ENCODE results near the gene VPS8. TPM values are rescaled to one million over a fixed set of nuclear protein-coding genes. Genes with fewer than 3 reads are reported as not detected.
"Not testable (repeated sequence)": the region's sequence is repeated elsewhere in the genome, so short reads cannot be mapped to it uniquely, and the experiment has no call there.

Gene VPS8
- total RNA-seq, 1 experiment from 2014 or later = 47.1 TPM

- DNase-seq (ENCODE audit: low spot score) = no peak
Observed at GRCh38 chr3:184912163-184912562, 100.2 kb downstream of the VPS8 start.

DNA sequence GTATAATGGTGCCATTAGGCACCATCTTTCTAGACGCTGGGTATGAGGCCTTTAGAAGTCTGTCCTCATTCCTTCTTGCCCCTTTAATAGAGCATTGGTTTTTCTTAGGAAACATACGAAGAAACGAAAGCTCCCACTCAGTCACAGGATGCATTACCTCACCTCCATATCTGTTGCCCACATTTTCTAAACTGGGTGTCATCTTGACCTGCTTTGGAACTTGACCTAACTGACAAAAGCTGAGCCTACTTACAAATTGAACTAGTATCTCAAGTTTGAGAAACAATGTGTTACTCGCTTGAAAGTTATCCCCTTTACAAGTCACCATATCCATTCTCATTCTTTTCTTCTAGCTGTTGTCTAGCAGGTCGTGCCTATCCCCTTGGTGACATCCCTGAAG lies 102.7 kb downstream of the VPS8 start:
- no peak for DNase-seq (ENCODE audit: low spot score)

- DNase-seq (ENCODE audit: low spot score) = no peak
Observed at GRCh38 chr3:184918750-184919149, 106.8 kb downstream of the VPS8 start.

DNA sequence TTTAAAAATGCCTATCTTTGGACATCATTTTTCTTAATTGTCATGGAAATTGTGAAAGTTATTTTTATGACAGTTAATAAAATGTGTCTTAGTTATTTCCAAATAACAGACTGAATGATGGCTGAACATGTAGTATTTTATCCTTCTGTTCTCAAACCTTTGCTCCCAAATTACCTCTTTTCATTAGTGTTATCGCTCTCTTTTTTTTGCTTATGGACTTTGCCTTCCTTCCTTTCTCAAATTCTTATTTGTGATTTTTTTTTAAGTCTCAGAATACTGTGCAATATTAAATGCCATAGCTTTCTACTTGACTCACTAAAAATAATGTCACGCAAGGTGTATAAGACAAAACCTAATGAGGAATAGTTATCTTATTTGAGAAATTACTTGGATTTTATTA lies 107.7 kb downstream of the VPS8 start:
- DNase-seq (ENCODE audit: low spot score) = no peak

GRCh38 chr3:184924547-184924946 lies 112.6 kb downstream of the VPS8 start:
- no peak for DNase-seq (ENCODE audit: low spot score)

DNA sequence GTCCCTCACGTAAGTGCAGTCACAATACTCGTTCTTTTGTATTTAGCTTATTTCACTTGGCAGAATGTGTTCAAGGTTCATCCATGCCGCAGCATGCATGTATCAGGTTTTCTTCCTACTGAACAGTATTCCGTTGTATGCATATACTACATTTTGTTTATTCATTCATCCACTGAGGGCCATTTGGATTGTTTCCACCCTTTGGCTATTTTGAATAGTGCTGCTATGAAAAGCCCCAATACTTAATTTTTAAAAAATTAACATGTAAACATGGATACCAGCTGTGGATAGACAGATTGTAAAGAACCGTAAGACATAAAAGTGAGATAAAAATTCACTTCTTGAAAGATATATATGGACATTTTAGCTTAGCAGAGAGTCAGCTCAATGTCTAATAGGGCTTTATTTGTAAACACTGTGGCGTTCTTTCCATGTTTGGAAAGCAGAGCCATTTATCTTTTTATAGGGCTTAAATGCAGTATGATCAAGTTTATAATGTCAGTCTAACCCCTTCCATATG lies 115.9 kb downstream of the VPS8 start:
- no peak for DNase-seq (ENCODE audit: low spot score)

DNA sequence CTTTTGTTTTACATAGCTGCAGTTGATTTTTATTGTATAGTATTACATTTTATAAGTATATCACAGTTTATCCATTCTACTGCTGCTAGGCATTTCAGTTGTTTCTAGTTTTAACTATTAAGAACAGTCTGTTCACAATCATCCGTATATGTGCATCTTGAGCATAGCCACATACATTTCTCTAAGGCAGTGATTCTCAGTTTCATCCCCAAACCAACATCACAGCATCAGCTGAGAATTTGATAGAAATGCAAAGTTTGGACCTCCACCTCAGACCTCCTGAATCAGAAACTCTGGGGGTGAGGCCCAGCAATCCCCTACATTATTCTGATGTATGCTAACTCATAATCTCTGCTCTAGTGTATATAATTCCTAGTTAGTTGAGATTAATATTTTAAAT lies 120.8 kb downstream of the VPS8 start:
- no peak for DNase-seq (ENCODE audit: low spot score)

- DNase-seq (ENCODE audit: low spot score) = no peak
Observed at GRCh38 chr3:184937611-184938010, 125.6 kb downstream of the VPS8 start.

GRCh38 chr3:184941408-184941807 lies 129.4 kb downstream of the VPS8 start:
- DNase-seq (ENCODE audit: low spot score) = no peak

DNA sequence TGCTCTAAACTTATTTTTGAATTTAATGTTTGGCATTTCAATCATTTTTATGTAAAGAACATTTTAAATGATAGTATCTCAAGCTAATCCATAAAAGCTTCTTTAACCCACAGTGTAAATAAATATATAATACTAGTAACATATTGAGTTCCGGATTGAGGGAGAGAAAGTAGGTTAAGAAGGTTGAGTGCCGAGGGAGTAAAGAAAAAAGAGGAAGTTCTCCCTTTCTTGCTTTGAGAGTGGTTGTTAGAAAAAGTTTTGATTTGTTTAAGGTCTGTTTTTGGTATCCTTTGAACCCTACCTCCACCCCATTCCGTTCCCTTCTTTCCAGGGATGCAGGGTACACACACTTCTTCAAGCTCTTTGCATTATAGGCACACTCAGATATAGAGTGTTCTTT lies 130.8 kb downstream of the VPS8 start:
- no peak for DNase-seq (ENCODE audit: low spot score)

DNA sequence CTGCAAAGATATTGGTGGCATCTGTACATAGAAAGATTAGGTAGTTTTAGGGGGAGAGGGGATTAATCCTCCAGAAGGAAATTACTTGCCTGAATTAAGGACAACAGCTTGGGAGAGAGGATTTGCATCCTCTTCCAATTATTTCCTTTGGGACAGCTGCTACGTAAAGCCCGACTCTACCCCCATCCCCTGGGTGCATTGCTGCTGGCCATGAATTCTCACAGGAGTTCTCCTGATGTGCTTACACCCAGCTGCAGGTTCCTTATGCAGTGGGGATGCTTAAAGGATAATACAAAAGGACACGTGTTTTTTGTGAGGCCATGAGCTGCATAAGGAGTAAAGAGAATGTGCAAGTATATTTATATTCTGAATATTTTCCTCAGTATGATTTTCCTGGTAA lies 132.3 kb downstream of the VPS8 start:
- DNase-seq (ENCODE audit: low spot score) = no peak

DNA sequence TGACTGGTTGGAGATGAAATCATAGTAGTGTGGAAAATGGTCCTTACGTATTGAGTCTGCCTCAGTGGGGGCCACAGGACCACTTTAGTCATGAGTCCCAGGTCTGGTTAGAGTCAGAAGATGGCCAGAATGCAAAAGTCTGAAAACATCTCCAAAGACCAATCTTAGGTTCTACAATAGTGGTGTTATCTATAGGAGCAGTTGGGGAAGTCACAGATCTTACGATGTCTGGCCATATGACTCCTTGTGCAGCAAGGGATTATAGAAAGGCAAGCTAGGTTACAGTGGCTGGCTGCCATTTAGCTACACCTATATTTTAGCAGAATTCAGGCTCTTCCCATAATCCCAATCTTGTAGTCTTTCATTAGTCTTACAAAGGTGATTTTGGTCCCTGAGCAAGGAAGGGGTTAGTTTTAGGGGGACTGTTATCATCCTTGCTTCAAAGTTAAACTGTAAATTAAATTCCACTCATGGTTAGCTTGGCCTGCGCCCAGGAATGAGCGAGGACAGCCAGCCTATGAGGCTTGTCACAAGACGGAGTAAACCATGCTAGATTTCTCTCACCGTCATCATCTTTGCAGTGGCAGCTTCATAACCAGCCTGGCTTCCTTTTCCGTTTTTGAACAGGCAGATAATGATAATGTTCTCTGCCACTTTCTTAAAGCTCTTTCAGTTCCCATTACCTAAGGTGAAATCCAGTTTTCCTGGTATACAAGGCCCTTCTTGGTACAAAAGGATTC lies 134.1 kb downstream of the VPS8 start:
- DNase-seq (ENCODE audit: low spot score) = no peak

DNA sequence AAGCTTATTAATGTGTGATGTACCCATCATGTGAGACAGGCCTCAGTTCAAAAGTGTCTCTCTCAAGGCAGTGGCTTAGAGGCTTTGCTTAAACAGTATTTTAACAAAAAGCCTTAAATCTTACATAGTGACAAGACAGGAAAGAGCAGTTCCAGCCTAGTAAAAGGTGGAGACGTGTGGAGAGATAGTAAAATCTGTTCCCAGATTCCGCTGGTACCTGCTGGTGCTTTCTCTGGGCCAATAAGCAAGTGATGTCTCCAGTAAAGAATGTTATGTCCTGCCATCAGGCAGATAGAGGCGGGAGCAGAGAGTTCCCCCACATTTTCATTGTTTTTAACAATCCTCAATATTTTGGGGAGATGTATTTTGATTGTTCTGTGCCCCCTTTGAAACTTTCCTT lies 135.0 kb downstream of the VPS8 start:
- no peak for DNase-seq (ENCODE audit: low spot score)

GRCh38 chr3:184949251-184949965 lies 137.4 kb downstream of the VPS8 start:
- DNase-seq (ENCODE audit: low spot score) = no peak

DNA sequence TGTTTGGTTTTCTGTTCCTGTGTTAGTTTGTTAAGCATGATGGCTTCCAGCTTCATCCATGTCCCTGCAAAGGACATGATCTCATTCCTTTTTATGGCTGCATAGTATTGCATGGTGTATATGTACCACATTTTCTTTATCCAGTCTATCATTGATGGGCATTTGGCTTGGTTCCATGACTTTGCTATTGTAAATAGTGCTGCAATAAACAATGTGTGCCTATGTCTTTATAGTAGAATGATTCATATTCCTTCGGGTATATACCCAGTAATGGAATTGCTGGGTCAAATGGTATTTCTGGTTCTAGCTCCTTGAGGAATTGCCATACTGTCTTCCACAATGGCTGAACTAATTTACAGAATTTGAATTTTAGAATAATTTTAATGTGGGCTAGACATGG lies 138.8 kb downstream of the VPS8 start:
- DNase-seq (ENCODE audit: low spot score) = not testable (repeated sequence)

GRCh38 chr3:184952671-184953070 lies 140.7 kb downstream of the VPS8 start:
- DNase-seq (ENCODE audit: low spot score) = no peak

GRCh38 chr3:184953401-184953800 lies 141.4 kb downstream of the VPS8 start:
- DNase-seq (ENCODE audit: low spot score) = no peak

- no peak for DNase-seq (ENCODE audit: low spot score)
Observed at GRCh38 chr3:184954251-184954650, 142.3 kb downstream of the VPS8 start.

DNA sequence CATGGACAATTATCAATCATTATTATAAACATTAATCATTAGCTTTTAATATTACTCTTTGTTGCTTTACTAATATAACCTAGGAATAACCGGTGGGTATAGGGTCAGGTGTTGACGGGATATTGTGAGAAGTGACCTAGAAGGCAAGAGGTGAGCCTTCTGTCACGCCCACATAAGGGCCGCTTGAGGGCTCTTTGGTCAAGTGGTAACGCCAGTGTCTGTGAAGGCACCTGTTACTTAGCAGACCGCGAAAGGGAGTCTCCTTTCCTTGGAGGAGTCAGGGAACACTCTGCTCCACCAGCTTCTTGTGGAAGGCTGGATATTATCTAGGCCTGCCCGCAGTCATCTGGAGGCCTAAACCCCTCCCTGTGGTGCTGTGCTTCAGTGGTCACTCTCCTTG lies 142.9 kb downstream of the VPS8 start:
- DNase-seq (ENCODE audit: low spot score) = not testable (repeated sequence)

DNA sequence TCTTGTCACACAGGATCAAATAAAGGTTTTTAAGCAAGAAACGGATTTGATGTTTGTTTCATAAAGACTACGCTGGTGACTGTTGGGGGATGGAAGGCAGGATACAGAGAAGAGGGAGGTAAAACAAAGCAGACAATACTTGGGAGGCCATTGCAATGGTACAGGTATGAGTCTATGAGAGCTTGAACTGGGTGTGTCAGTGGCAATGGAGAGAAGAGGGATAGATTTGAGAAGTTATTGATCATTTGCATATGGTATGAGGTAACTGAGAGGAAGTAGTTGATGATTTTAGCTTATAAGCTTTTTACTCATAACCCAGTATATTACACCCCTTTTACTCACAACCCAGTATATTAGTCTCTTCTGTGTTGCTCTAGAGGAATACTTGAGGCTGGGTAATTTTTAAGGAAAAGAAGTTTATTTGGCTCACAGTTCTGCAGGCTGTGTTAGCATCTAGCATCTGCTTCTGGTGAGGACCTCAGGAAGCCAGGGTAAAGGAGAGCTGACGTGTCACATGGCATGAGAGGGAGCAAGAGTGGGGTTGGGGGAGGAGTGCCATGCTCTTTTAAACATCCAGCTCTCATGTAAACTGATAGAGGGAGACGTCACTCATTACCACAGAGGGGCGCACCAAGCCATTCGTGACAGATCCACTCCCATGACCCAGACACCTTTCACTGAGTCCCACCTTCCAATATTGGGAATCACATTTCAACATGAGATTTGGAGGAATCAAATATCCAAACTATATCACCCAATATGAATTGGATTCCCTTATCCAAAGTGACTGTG lies 153.9 kb downstream of the VPS8 start:
- no peak for DNase-seq (ENCODE audit: low spot score)

DNA sequence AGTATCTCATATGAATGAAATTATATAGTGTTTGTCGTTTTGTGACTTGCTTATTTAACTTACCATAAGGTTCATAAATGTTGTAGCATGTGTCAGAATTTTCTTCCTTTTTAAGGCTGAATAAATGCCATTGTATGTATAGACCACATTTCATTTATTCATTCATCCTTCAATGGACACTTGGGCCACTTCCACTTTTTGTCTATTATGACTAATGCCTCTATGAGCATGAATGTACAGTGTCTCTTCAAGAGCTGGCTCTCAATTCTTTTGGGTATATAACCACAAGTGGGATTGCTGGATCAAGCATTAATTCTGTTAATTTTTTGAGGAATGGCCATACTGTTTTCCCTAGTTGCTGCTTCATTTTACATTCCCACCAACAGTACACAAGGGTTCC lies 156.1 kb downstream of the VPS8 start:
- no peak for DNase-seq (ENCODE audit: low spot score)

GRCh38 chr3:184970186-184970585 lies 158.2 kb downstream of the VPS8 start:
- no peak for DNase-seq (ENCODE audit: low spot score)
